IMR-90 (cell line): Measurements from ENCODE around the gene ELF2. TPM values are rescaled to one million over a fixed set of nuclear protein-coding genes. Genes with fewer than 3 reads are reported as not detected.

Experiments used
- ATAC-seq: fragments of 200-7000 bp; cut with Tn5 transposase; 2 replicates; pipeline ENCODE4 v1.9.1; 2020; ENCODE audit warnings: low read depth, mild to moderate bottlenecking, moderate library complexity
- BruUV-seq: library from RNA; stranded (reverse); fragments of 400-500 nt; replicated peaks from 2 replicates; lab custom pipeline; 2021; lab: Mats Ljungman, UMichigan
- CTCF ChIA-PET: fragments of 300-600 bp; formaldehyde crosslinking; extraction: SDS; loops from one replicate; lab custom pipeline; 2021; ENCODE audit warnings: antibody characterized with exemption; lab: Yijun Ruan, JAX
- POLR2A ChIA-PET: fragments of 300-600 bp; sonication (Branson Sonifier 250); formaldehyde crosslinking; loops from one replicate; lab custom pipeline; 2022; ENCODE audit warnings: antibody characterized with exemption; ENCODE audit not compliant: unreplicated experiment; lab: Charles Lee
- DNase-seq: peaks from one replicate; pipeline ENCODE4 v3.0.0; 2013
- H2AFZ ChIP-seq: replicated peaks from 2 replicates; pipeline ENCODE3; 2013; ENCODE audit warnings: low read length, mild to moderate bottlenecking; ENCODE audit not compliant: poor library complexity
- H2AK5ac ChIP-seq: 2 replicates; pipeline ENCODE4 v1.6.1; 2013; ENCODE audit warnings: low read depth, low read length, inconsistent platforms
- H2AK9ac ChIP-seq: replicated peaks from 2 replicates; pipeline ENCODE3; 2013; ENCODE audit warnings: mild to moderate bottlenecking, low read depth, low read length, moderate library complexity; ENCODE audit not compliant: poor library complexity
- H2BK120ac ChIP-seq: 2 replicates; pipeline ENCODE4 v1.6.1; 2013; ENCODE audit warnings: low read depth, low read length, inconsistent platforms
- H2BK15ac ChIP-seq: 3 replicates; pipeline ENCODE4 v1.6.1; 2013; ENCODE audit warnings: low read depth, low read length, inconsistent platforms
- H2BK20ac ChIP-seq: 2 replicates; pipeline ENCODE4 v1.6.1; 2013; ENCODE audit warnings: low read depth, mild to moderate bottlenecking, inconsistent platforms, low read length, moderate library complexity
- H2BK5ac ChIP-seq: 2 replicates; pipeline ENCODE4 v1.6.1; 2013; ENCODE audit warnings: mild to moderate bottlenecking, low read depth, low read length, inconsistent platforms; ENCODE audit not compliant: poor library complexity, severe bottlenecking
- H3K14ac ChIP-seq: replicated peaks from 2 replicates; pipeline ENCODE4 v1.6.1; 2013; ENCODE audit warnings: low read depth, low read length, inconsistent platforms
- H3K18ac ChIP-seq: 2 replicates; pipeline ENCODE4 v1.6.1; 2013; ENCODE audit warnings: low read depth, low read length, control low read depth
- H3K23ac ChIP-seq: 2 replicates; pipeline ENCODE4 v1.6.1; 2013; ENCODE audit warnings: low read depth, low read length, inconsistent platforms
- H3K27ac ChIP-seq: 2 replicates; pipeline ENCODE4 v1.5.1; 2013; ENCODE audit warnings: mild to moderate bottlenecking, control low read depth, low read length; ENCODE audit not compliant: insufficient read depth
- H3K27me3 ChIP-seq: 2 replicates; pipeline ENCODE4 v1.6.1; 2013; ENCODE audit warnings: low read length; ENCODE audit not compliant: control insufficient read depth, insufficient read depth
- H3K36me3 ChIP-seq: 2 replicates; pipeline ENCODE4 v1.6.1; 2013; ENCODE audit warnings: low read length, mixed read lengths; ENCODE audit not compliant: control insufficient read depth, insufficient read depth
- H3K4ac ChIP-seq: 2 replicates; pipeline ENCODE4 v1.6.1; 2013; ENCODE audit warnings: low read depth, low read length, inconsistent platforms
- H3K4me1 ChIP-seq: 2 replicates; pipeline ENCODE4 v1.6.1; 2013; ENCODE audit warnings: low read length, mixed read lengths; ENCODE audit not compliant: control insufficient read depth, insufficient read depth
- H3K4me2 ChIP-seq: 2 replicates; pipeline ENCODE4 v1.6.1; 2013; ENCODE audit warnings: low read depth, mild to moderate bottlenecking, control low read depth, low read length, moderate library complexity
- H3K4me3 ChIP-seq: 2 replicates; pipeline ENCODE4 v1.5.1; 2013; ENCODE audit warnings: low read depth, mild to moderate bottlenecking, control low read depth, low read length, moderate library complexity; ENCODE audit not compliant: insufficient read depth
- H3K56ac ChIP-seq: 2 replicates; pipeline ENCODE4 v1.6.1; 2013; ENCODE audit warnings: low read length, inconsistent platforms; ENCODE audit not compliant: insufficient read depth; ENCODE audit errors: extremely low read depth
- H3K79me1 ChIP-seq, 2 experiments: 2 replicates each; pipeline ENCODE4 v1.6.1; 2013; ENCODE audit warnings: low read length in 2 of 2, inconsistent platforms in 1 of 2, low read depth in 1 of 2
- H3K9ac ChIP-seq: 2 replicates; pipeline ENCODE4 v1.6.1; 2013; ENCODE audit warnings: low read depth, low read length, control low read depth
- H3K9me1 ChIP-seq: 2 replicates; pipeline ENCODE4 v1.6.1; 2013; ENCODE audit warnings: low read length, inconsistent platforms; ENCODE audit not compliant: insufficient read depth
- H3K9me3 ChIP-seq: 2 replicates; pipeline ENCODE4 v1.6.1; 2013; ENCODE audit warnings: low read length; ENCODE audit not compliant: control insufficient read depth, insufficient read depth
- H4K20me1 ChIP-seq: 2 replicates; pipeline ENCODE4 v1.6.1; 2013; ENCODE audit warnings: low read length, inconsistent platforms; ENCODE audit not compliant: insufficient read depth
- H4K5ac ChIP-seq: 2 replicates; pipeline ENCODE4 v1.6.1; 2013; ENCODE audit warnings: mild to moderate bottlenecking, low read depth, low read length, control low read depth
- H4K8ac ChIP-seq, 2 experiments: 2 replicates each; pipeline ENCODE4 v1.6.1; 2013; ENCODE audit warnings: low read depth in 2 of 2, low read length in 2 of 2, control low read depth in 1 of 2, inconsistent platforms in 1 of 2
- H4K91ac ChIP-seq: 2 replicates; pipeline ENCODE4 v1.6.1; 2013; ENCODE audit warnings: low read depth, low read length, inconsistent platforms; ENCODE audit not compliant: insufficient read depth
- BHLHE40 ChIP-seq: fragments of 150-350 bp; IDR thresholded peaks from 2 replicates; pipeline ENCODE4 v1.6.1; 2016; ENCODE audit warnings: mild to moderate bottlenecking, low read depth, low read length
- CHD1 ChIP-seq: IDR thresholded peaks from 2 replicates; pipeline ENCODE4 v1.6.1; 2012; ENCODE audit warnings: low read depth, low read length, improper control_type of control experiment
- MAFK ChIP-seq: IDR thresholded peaks from 2 replicates; pipeline ENCODE4 v1.6.1; 2012; ENCODE audit warnings: low read depth, low read length, improper control_type of control experiment
- MXI1 ChIP-seq: IDR thresholded peaks from 2 replicates; pipeline ENCODE4 v1.6.1; 2012; ENCODE audit warnings: low read depth, mild to moderate bottlenecking, low read length, moderate library complexity, borderline replicate concordance
- NFE2L2 ChIP-seq: fragments of 150-350 bp; IDR thresholded peaks from 2 replicates; pipeline ENCODE4 v1.6.1; 2016; ENCODE audit warnings: low read depth, mild to moderate bottlenecking, low read length
- POLR2A ChIP-seq: IDR thresholded peaks from 2 replicates; pipeline ENCODE4 v1.6.1; 2012; ENCODE audit warnings: mild to moderate bottlenecking, low read depth, low read length
- RCOR1 ChIP-seq: IDR thresholded peaks from 2 replicates; pipeline ENCODE4 v1.6.1; 2012; ENCODE audit warnings: mild to moderate bottlenecking, low read length, improper control_type of control experiment; ENCODE audit not compliant: insufficient replicate concordance
- RFX5 ChIP-seq: IDR thresholded peaks from 2 replicates; pipeline ENCODE4 v1.8.0; 2012; ENCODE audit warnings: low read depth, mild to moderate bottlenecking, low read length, moderate library complexity
- SMC3 ChIP-seq: fragments of 150-350 bp; IDR thresholded peaks from 2 replicates; pipeline ENCODE4 v1.6.1; 2016; ENCODE audit warnings: low read depth, mild to moderate bottlenecking, antibody characterized with exemption, low read length, moderate library complexity
- WGBS, 2 experiments: methylation state at CpG; one replicate each; pipeline versions ENCODE4 v1.1.5 to v1.1.7; 2013; ENCODE audit warnings: missing lambda C conversion rate in 2 of 2; ENCODE audit not compliant: insufficient read length in 1 of 2; ENCODE audit errors: extremely low coverage in 2 of 2; 5-methylcytosine and 5-hydroxymethylcytosine counted together
- dilution Hi-C: fragments of 300-500 bp; cut with HindIII; formaldehyde crosslinking; loops from one replicate; pipeline ENCODE4 v1.14.3; 2018; ENCODE audit warnings: low sequenced_read_pairs; ENCODE audit not compliant: unreplicated experiment
- in situ Hi-C: fragments of 300-500 bp; cut with MboI; formaldehyde crosslinking; loops from 3 replicates; pipeline ENCODE4 v1.14.3; 2019; ENCODE audit warnings: low sequenced_read_pairs, inconsistent platforms, mixed read lengths
- intact Hi-C: fragments of 100-400 bp; cut with micrococcal nuclease; formaldehyde crosslinking; loops from 2 replicates; pipeline ENCODE4 v1.10.0; 2022
- polyA plus RNA-seq, 3 experiments: library from polyadenylated mRNA; depleted of rRNA; stranded (reverse); fragments of >200 nt; gene quantifications; 2 replicates each; pipeline ENCODE4 v1.2.3, GENCODE V29; 2012; ENCODE audit warnings: low replicate concordance in 1 of 3
- total RNA-seq: library from RNA; depleted of rRNA; stranded (reverse); fragments of >200 nt; gene quantifications from 2 replicates; pipeline ENCODE4 v1.2.3, GENCODE V29; 2012
- TF ChIP-seq, protein P1 (sequence below): fragments of 150-350 bp; IDR thresholded peaks from 2 replicates; pipeline ENCODE4 v1.6.1; 2017; ENCODE audit warnings: mild to moderate bottlenecking, antibody characterized with exemption, low read length, low read depth
- TF ChIP-seq, protein P2 (sequence below): fragments of 150-350 bp; IDR thresholded peaks from 2 replicates; pipeline ENCODE4 v1.6.1; 2016; ENCODE audit warnings: low read depth, mild to moderate bottlenecking, low read length, moderate library complexity, borderline replicate concordance

The ELF2 gene
- total and polyA plus RNA-seq, 2 of the 4 experiments (the other 2 are of a cell fraction) = 14.5 to 42.3 TPM

DNA sequence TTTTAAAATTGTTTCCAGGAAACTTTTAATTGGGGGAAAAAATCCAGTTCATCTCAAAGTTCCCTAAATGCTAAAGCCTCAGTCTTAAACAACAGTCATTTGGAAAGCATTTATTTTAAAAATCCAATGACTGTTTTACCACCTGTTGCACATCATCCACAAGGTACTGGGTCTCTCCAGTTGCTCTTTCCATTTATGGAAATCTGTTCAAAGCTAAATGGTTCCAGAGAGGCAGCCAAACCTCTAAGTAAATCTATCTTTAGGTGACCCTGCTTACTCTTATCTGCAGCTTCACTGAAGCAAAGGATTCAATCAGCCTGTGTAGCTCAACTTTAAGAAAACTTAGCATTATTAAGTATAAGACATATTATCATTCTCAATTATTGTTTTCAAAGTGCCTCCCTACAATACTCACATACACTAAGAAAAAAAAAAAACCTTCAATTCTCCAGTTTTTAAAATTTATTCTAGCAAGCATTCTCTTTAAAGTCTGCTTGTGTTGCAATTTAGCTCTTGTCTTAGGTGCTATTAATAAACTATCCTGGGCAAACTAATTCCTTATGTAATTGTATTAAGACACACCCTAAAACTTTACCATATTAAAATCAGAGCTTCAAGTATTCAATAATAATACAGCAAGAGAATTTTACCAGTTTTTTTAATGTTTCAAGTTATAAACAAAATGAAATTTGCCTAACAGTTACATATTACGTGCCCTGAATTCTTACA lies 100.8 kb downstream of the ELF2 start:
- Histone ChIP-seq H3K14ac (no peak overlapping the region), H2BK5ac (no peak overlapping the region), H2AFZ (no peak overlapping the region), H4K5ac (no peak overlapping the region), H3K79me1 (peaks cover 13 to 34% of the 10 kb centered on the region in 2 experiments; a peak in 3 of 4 replicates), H4K20me1 (peaks cover 33% of the 10 kb centered on the region; the same call in 1 of the 2 replicates), H3K18ac (no peak overlapping the region), H4K8ac (no peak overlapping the region), H3K23ac (no peak overlapping the region), H3K4me2 (no peak overlapping the region), H3K9me1 (peaks cover 3% of the 10 kb centered on the region; the same call in 1 of the 2 replicates), H3K27ac (no peak overlapping the region), H3K9me3 (no peaks in the 10 kb centered on the region), H3K4ac (no peak overlapping the region), H3K56ac (no peak overlapping the region), H3K4me1 (no peaks in the 10 kb centered on the region), H2BK20ac (no peak overlapping the region), H3K36me3 (peaks cover 6% of the 10 kb centered on the region; the same call in 1 of the 2 replicates), H2BK15ac (no peak overlapping the region), H3K4me3 (no peak overlapping the region), H2BK120ac (no peak overlapping the region), H3K27me3 (no peaks in the 10 kb centered on the region), H4K91ac (no peak overlapping the region), H2AK5ac (no peak overlapping the region), H2AK9ac (no peak overlapping the region), H3K9ac (no peak overlapping the region; the same call in 1 of the 2 replicates)
- in situ Hi-C loops = no loop called here
- intact Hi-C loops = no loop called here
- DNase-seq = no peak
- no CpG with 5 or more reads among the region's 1 CpG for WGBS, 2 experiments
- dilution Hi-C loops = no loop called here
- BruUV-seq = no TSS peak
- TF ChIP-seq NFE2L2 = no peak
- no peak for TF ChIP-seq MAFK
- TF ChIP-seq, protein P1, sequence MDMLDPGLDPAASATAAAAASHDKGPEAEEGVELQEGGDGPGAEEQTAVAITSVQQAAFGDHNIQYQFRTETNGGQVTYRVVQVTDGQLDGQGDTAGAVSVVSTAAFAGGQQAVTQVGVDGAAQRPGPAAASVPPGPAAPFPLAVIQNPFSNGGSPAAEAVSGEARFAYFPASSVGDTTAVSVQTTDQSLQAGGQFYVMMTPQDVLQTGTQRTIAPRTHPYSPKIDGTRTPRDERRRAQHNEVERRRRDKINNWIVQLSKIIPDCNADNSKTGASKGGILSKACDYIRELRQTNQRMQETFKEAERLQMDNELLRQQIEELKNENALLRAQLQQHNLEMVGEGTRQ = no peak
- TF ChIP-seq, protein P2, sequence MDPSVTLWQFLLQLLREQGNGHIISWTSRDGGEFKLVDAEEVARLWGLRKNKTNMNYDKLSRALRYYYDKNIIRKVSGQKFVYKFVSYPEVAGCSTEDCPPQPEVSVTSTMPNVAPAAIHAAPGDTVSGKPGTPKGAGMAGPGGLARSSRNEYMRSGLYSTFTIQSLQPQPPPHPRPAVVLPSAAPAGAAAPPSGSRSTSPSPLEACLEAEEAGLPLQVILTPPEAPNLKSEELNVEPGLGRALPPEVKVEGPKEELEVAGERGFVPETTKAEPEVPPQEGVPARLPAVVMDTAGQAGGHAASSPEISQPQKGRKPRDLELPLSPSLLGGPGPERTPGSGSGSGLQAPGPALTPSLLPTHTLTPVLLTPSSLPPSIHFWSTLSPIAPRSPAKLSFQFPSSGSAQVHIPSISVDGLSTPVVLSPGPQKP = no peak
- no peak for TF ChIP-seq MXI1
- no peak for TF ChIP-seq RCOR1
- no peak for TF ChIP-seq BHLHE40
- TF ChIP-seq POLR2A = no peak
- no peak for TF ChIP-seq RFX5
- no peak for TF ChIP-seq SMC3
- TF ChIP-seq CHD1 = no peak
- CTCF ChIA-PET = interaction anchor here (0.5 to 0.6 kb wide), 4 partner anchors 15 to 480 kb away, joined by 3 to 4 read pairs (median 4); partner anchors contain the start of gene SETD7
- no peak for ATAC-seq
- POLR2A ChIA-PET = interaction anchor here (0.5 kb wide), 1 partner anchor 100 kb away, joined by 3 read pairs; no protein-coding TSS in a partner anchor
